HEK293 (cell line): ENCODE data around the gene ADAMTS10.

Experiments
- CTCF ChIA-PET: fragments of 350-600 bp; formaldehyde crosslinking; extraction: SDS; loops from one replicate; lab custom pipeline; 2021; ENCODE audit warnings: antibody characterized with exemption; lab: Yijun Ruan, JAX
- POLR2A ChIA-PET: fragments of 300-600 bp; formaldehyde crosslinking; extraction: SDS; loops from one replicate; lab custom pipeline; 2020; ENCODE audit warnings: antibody characterized with exemption, inconsistent platforms; lab: Yijun Ruan, JAX
- H3K27ac ChIP-seq: fragments of 200-500 bp; sonication (Bioruptor generic); 2 replicates; pipeline ENCODE4 v1.5.1; 2014; ENCODE audit warnings: low read depth, low read length, control low read depth, inconsistent platforms; ENCODE audit errors: extremely low read depth
- H3K36me3 ChIP-seq, 2 experiments: fragments of 200-500 bp in 1 of 2; sonication (Bioruptor generic) in 1 of 2; 1 replicate in 1 of 2; 2 replicates in 1 of 2; pipeline ENCODE4 v1.5.1; 2014 to 2017; ENCODE audit warnings: inconsistent platforms in 2 of 2, low read length in 2 of 2; ENCODE audit not compliant: control insufficient read depth in 2 of 2, insufficient read depth in 1 of 2
- H3K4me1 ChIP-seq: fragments of 200-500 bp; sonication (Bioruptor generic); 2 replicates; pipeline ENCODE4 v1.5.1; 2014; ENCODE audit warnings: mild to moderate bottlenecking, low read length, inconsistent platforms; ENCODE audit not compliant: control insufficient read depth, insufficient read depth
- H3K4me3 ChIP-seq: 2 replicates; pipeline ENCODE4 v1.5.1; 2011; ENCODE audit warnings: low read depth, mild to moderate bottlenecking, control low read depth, low read length, moderate library complexity
- H3K9me3 ChIP-seq: fragments of 200-500 bp; sonication (Bioruptor generic); 2 replicates; pipeline ENCODE4 v1.5.1; 2014; ENCODE audit warnings: low read depth, low read length, inconsistent platforms; ENCODE audit not compliant: control insufficient read depth, insufficient read depth
- AEBP2 ChIP-seq: fragments of 450-650 bp; formaldehyde crosslinking; IDR thresholded peaks from 2 replicates; pipeline ENCODE4 v1.5.1; 2016; ENCODE audit warnings: missing biosample characterization, missing genetic modification characterization, borderline replicate concordance
- FEZF1 ChIP-seq: fragments of 450-650 bp; formaldehyde crosslinking; IDR thresholded peaks from 2 replicates; pipeline ENCODE4 v1.5.1; 2016; ENCODE audit warnings: missing biosample characterization, missing genetic modification characterization
- GFI1B ChIP-seq: fragments of 450-650 bp; formaldehyde crosslinking; IDR thresholded peaks from 2 replicates; pipeline ENCODE4 v1.5.1; 2016; ENCODE audit warnings: missing biosample characterization, missing genetic modification characterization
- KLF1 ChIP-seq: fragments of 450-650 bp; formaldehyde crosslinking; IDR thresholded peaks from 2 replicates; pipeline ENCODE4 v1.5.1; 2016; ENCODE audit warnings: missing biosample characterization, missing genetic modification characterization
- KLF8 ChIP-seq: fragments of 450-650 bp; formaldehyde crosslinking; IDR thresholded peaks from 2 replicates; pipeline ENCODE4 v1.5.1; 2016; ENCODE audit warnings: missing biosample characterization, missing genetic modification characterization
- MYNN ChIP-seq: fragments of 450-650 bp; formaldehyde crosslinking; IDR thresholded peaks from 2 replicates; pipeline ENCODE4 v1.5.1; 2016; ENCODE audit warnings: missing biosample characterization, missing genetic modification characterization, borderline replicate concordance
- TCF7L2 ChIP-seq: IDR thresholded peaks from 2 replicates; pipeline ENCODE4 v1.6.1; 2011; ENCODE audit warnings: low read depth, mild to moderate bottlenecking, inconsistent platforms, low read length, moderate library complexity, borderline replicate concordance
- WT1 ChIP-seq: fragments of 450-650 bp; formaldehyde crosslinking; IDR thresholded peaks from 2 replicates; pipeline ENCODE4 v1.5.1; 2016; ENCODE audit warnings: missing biosample characterization, missing genetic modification characterization
- ZEB2 ChIP-seq: fragments of 450-650 bp; formaldehyde crosslinking; IDR thresholded peaks from 2 replicates; pipeline ENCODE4 v1.5.1; 2016; ENCODE audit warnings: missing biosample characterization, missing genetic modification characterization
- ZFHX2 ChIP-seq: fragments of 450-650 bp; formaldehyde crosslinking; conservative IDR thresholded peaks from 2 replicates; pipeline ENCODE4 v1.5.1; 2016; ENCODE audit warnings: missing biosample characterization, missing genetic modification characterization
- ZNF133 ChIP-seq: fragments of 450-650 bp; formaldehyde crosslinking; IDR thresholded peaks from 2 replicates; pipeline ENCODE4 v1.5.1; 2016; ENCODE audit warnings: missing biosample characterization, missing genetic modification characterization
- ZNF174 ChIP-seq: fragments of 450-650 bp; formaldehyde crosslinking; IDR thresholded peaks from 2 replicates; pipeline ENCODE4 v1.5.0; 2017; ENCODE audit warnings: missing biosample characterization, mild to moderate bottlenecking, missing genetic modification characterization
- ZNF416 ChIP-seq: fragments of 450-650 bp; formaldehyde crosslinking; IDR thresholded peaks from 2 replicates; pipeline ENCODE4 v1.5.1; 2016; ENCODE audit warnings: missing biosample characterization, missing genetic modification characterization
- ZNF426 ChIP-seq: fragments of 450-650 bp; formaldehyde crosslinking; IDR thresholded peaks from 2 replicates; pipeline ENCODE4 v1.5.1; 2017; ENCODE audit warnings: missing biosample characterization, missing genetic modification characterization, mild to moderate bottlenecking, inconsistent platforms, moderate library complexity
- ZNF501 ChIP-seq: fragments of 450-650 bp; formaldehyde crosslinking; IDR thresholded peaks from 2 replicates; pipeline ENCODE4 v1.5.1; 2016; ENCODE audit warnings: missing biosample characterization, missing genetic modification characterization
- ZNF548 ChIP-seq: fragments of 450-650 bp; formaldehyde crosslinking; IDR thresholded peaks from 2 replicates; pipeline ENCODE4 v1.5.1; 2016; ENCODE audit warnings: missing biosample characterization, missing genetic modification characterization
- ZNF549 ChIP-seq: fragments of 450-650 bp; IDR thresholded peaks from 2 replicates; pipeline ENCODE4 v1.5.1; 2018; ENCODE audit warnings: missing biosample characterization, missing genetic modification characterization, mild to moderate bottlenecking, inconsistent platforms, moderate library complexity
- ZNF560 ChIP-seq: fragments of 450-650 bp; formaldehyde crosslinking; IDR thresholded peaks from 2 replicates; pipeline ENCODE4 v1.5.1; 2017; ENCODE audit warnings: missing biosample characterization, missing genetic modification characterization, borderline replicate concordance
- ZNF596 ChIP-seq: fragments of 450-650 bp; IDR thresholded peaks from 2 replicates; pipeline ENCODE4 v1.5.0; 2018; ENCODE audit warnings: missing biosample characterization, mild to moderate bottlenecking, missing genetic modification characterization, moderate library complexity
- ZNF629 ChIP-seq: fragments of 450-650 bp; formaldehyde crosslinking; IDR thresholded peaks from 2 replicates; pipeline ENCODE4 v1.5.1; 2017; ENCODE audit warnings: missing biosample characterization, missing genetic modification characterization
- ZNF660 ChIP-seq: fragments of 450-650 bp; IDR thresholded peaks from 2 replicates; pipeline ENCODE4 v1.5.1; 2018; ENCODE audit warnings: missing biosample characterization, mild to moderate bottlenecking, missing genetic modification characterization
- ZNF707 ChIP-seq: fragments of 450-650 bp; formaldehyde crosslinking; IDR thresholded peaks from 2 replicates; pipeline ENCODE4 v1.5.1; 2016; ENCODE audit warnings: missing biosample characterization, missing genetic modification characterization
- ZSCAN23 ChIP-seq: fragments of 450-650 bp; formaldehyde crosslinking; IDR thresholded peaks from 2 replicates; pipeline ENCODE4 v1.5.1; 2016; ENCODE audit warnings: missing biosample characterization, missing genetic modification characterization
- TF ChIP-seq, protein P1 (sequence below): fragments of 450-650 bp; formaldehyde crosslinking; IDR thresholded peaks from 2 replicates; pipeline ENCODE4 v1.5.1; 2017; ENCODE audit warnings: missing biosample characterization, missing genetic modification characterization
- TF ChIP-seq, protein P2 (sequence below): fragments of 450-650 bp; formaldehyde crosslinking; IDR thresholded peaks from 2 replicates; pipeline ENCODE4 v1.5.1; 2017; ENCODE audit warnings: missing biosample characterization, missing genetic modification characterization
- TF ChIP-seq, protein P3 (sequence below): fragments of 450-650 bp; formaldehyde crosslinking; IDR thresholded peaks from 2 replicates; pipeline ENCODE4 v1.5.1; 2016; ENCODE audit warnings: missing biosample characterization, missing genetic modification characterization

Gene ADAMTS10

GRCh38 chr19:8611391-8611876, 919 bp upstream of the ADAMTS10 start:
- POLR2A ChIA-PET = no interaction called here

DNA sequence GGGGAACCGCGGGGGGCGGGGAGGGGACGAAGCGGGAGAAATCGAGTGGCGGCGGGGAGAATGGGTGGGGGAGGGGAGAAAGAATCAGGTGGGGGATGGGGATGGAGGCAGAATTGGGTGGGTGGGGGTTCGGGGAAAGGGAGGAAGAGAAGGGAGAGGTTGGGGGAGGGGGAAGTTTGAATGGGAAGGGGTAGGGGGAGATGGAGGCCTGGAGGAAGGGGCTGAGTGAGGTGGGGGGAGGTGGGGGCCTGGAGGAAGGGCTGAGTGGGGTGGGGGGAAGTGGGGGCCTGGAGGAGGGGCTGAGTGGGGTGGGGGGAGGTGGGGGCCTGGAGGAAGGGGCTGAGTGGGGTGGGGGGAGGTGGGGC, 403 bp upstream of the ADAMTS10 start:
- CTCF ChIA-PET = no interaction called here
- Histone ChIP-seq H3K9me3 (no peaks in the 10 kb centered on the region), H3K4me1 (no peaks in the 10 kb centered on the region), H3K36me3 (no peaks in the 10 kb centered on the region), H3K4me3 (peak overlapping the region; percentile 41), H3K27ac (no peak overlapping the region)
- TF ChIP-seq ZNF596 (tag by site-specific recombination) = no peak
- TF ChIP-seq ZFHX2 (tag by site-specific recombination) = no peak
- TF ChIP-seq ZNF629 (tag by site-specific recombination) = no peak
- TF ChIP-seq ZNF707 (tag by site-specific recombination) = no peak
- no peak for TF ChIP-seq ZSCAN23 (tag by site-specific recombination)
- no peak for TF ChIP-seq WT1 (tag by site-specific recombination)
- no peak for TF ChIP-seq ZNF416 (tag by site-specific recombination)
- no peak for TF ChIP-seq ZEB2 (tag by site-specific recombination)
- TF ChIP-seq ZNF133 (tag by site-specific recombination) = no peak
- no peak for TF ChIP-seq ZNF549 (tag by site-specific recombination)
- TF ChIP-seq ZNF426 (tag by site-specific recombination) = no peak
- TF ChIP-seq MYNN (tag by site-specific recombination) = no peak
- TF ChIP-seq, protein P1, sequence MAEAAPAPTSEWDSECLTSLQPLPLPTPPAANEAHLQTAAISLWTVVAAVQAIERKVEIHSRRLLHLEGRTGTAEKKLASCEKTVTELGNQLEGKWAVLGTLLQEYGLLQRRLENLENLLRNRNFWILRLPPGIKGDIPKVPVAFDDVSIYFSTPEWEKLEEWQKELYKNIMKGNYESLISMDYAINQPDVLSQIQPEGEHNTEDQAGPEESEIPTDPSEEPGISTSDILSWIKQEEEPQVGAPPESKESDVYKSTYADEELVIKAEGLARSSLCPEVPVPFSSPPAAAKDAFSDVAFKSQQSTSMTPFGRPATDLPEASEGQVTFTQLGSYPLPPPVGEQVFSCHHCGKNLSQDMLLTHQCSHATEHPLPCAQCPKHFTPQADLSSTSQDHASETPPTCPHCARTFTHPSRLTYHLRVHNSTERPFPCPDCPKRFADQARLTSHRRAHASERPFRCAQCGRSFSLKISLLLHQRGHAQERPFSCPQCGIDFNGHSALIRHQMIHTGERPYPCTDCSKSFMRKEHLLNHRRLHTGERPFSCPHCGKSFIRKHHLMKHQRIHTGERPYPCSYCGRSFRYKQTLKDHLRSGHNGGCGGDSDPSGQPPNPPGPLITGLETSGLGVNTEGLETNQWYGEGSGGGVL (tag by site-specific recombination) = no peak
- no peak for TF ChIP-seq ZNF174 (tag by site-specific recombination)
- TF ChIP-seq, protein P2, sequence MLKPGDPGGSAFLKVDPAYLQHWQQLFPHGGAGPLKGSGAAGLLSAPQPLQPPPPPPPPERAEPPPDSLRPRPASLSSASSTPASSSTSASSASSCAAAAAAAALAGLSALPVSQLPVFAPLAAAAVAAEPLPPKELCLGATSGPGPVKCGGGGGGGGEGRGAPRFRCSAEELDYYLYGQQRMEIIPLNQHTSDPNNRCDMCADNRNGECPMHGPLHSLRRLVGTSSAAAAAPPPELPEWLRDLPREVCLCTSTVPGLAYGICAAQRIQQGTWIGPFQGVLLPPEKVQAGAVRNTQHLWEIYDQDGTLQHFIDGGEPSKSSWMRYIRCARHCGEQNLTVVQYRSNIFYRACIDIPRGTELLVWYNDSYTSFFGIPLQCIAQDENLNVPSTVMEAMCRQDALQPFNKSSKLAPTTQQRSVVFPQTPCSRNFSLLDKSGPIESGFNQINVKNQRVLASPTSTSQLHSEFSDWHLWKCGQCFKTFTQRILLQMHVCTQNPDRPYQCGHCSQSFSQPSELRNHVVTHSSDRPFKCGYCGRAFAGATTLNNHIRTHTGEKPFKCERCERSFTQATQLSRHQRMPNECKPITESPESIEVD (tag by site-specific recombination) = no peak
- TF ChIP-seq FEZF1 = no peak
- no peak for TF ChIP-seq ZNF660 (tag by site-specific recombination)
- TF ChIP-seq ZNF501 (tag by site-specific recombination) = no peak
- TF ChIP-seq AEBP2 = no peak
- TF ChIP-seq KLF8 (tag by site-specific recombination) = no peak
- POLR2A ChIA-PET = no interaction called here

More at GRCh38 chr19:8611391-8611876, 919 bp upstream of the ADAMTS10 start:
- TF ChIP-seq ZNF560 (tag by site-specific recombination) (no peak), TCF7L2 (no peak), GFI1B (tag by site-specific recombination) (no peak), ZNF548 (no peak), KLF1 (tag by site-specific recombination) (0 out of 2 replicates have a peak, but pooled peaks have one; percentile 38)
- TF ChIP-seq, protein P3, sequence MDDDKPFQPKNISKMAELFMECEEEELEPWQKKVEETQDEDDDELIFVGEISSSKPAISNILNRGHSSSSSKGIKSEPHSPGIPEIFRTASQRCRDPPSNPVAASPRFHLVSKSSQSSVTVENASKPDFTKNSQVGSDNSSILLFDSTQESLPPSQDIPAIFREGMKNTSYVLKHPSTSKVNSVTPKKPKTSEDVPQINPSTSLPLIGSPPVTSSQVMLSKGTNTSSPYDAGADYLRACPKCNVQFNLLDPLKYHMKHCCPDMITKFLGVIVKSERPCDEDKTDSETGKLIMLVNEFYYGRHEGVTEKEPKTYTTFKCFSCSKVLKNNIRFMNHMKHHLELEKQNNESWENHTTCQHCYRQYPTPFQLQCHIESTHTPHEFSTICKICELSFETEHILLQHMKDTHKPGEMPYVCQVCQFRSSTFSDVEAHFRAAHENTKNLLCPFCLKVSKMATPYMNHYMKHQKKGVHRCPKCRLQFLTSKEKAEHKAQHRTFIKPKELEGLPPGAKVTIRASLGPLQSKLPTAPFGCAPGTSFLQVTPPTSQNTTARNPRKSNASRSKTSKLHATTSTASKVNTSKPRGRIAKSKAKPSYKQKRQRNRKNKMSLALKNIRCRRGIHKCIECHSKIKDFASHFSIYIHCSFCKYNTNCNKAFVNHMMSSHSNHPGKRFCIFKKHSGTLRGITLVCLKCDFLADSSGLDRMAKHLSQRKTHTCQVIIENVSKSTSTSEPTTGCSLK (tag by site-specific recombination) = no peak
- H3K36me3 ChIP-seq = no peaks in the 10 kb centered on the region
- CTCF ChIA-PET = interaction anchor here (0.6 to 3.3 kb wide), 3 partner anchors 30 to 347 kb away, joined by 4 to 14 read pairs (median 8); no protein-coding TSS in a partner anchor
- no peak overlapping the region for H3K27ac ChIP-seq
- no peak overlapping the region for H3K4me3 ChIP-seq
- H3K9me3 ChIP-seq = no peaks in the 10 kb centered on the region
- H3K4me1 ChIP-seq = no peaks in the 10 kb centered on the region
